BE2C (cell line): ENCODE measurements around the gene PHF20.
"Not testable (repeated sequence)": the region's sequence is repeated elsewhere in the genome, so short reads cannot be mapped to it uniquely, and the experiment has no call there.

Experiments
- DNase-seq: peaks from one replicate; pipeline ENCODE4 v3.0.0-alpha.2; 2020
- H3K27me3 ChIP-seq: fragments of 250-450 bp; sonication (Bioruptor Pico); 2 replicates; pipeline ENCODE4 v1.5.1; 2020; ENCODE audit warnings: mild to moderate bottlenecking
- H3K36me3 ChIP-seq: fragments of 250-450 bp; sonication (Bioruptor Pico); 2 replicates; pipeline ENCODE4 v1.5.1; 2020; ENCODE audit warnings: mild to moderate bottlenecking
- H3K4me1 ChIP-seq: fragments of 250-450 bp; sonication (Bioruptor Pico); 2 replicates; pipeline ENCODE4 v1.5.1; 2020
- H3K4me3 ChIP-seq: 2 replicates; pipeline ENCODE4 v1.5.1; 2011; ENCODE audit warnings: low read depth, low read length
- H3K9me3 ChIP-seq: fragments of 250-450 bp; sonication (Bioruptor Pico); 2 replicates; pipeline ENCODE4 v1.5.1; 2020
- CTCF ChIP-seq: IDR thresholded peaks from 2 replicates; pipeline ENCODE4 v1.5.1; 2012; ENCODE audit warnings: mild to moderate bottlenecking, low read depth, low read length

The PHF20 gene

GRCh38 chr20:35888657-35889056 lies 116.8 kb downstream of the PHF20 start:
- no peak for TF ChIP-seq CTCF
- H3K27me3 ChIP-seq: no peaks in the 10 kb centered on the region
- no peak overlapping the region for H3K4me3 ChIP-seq
- H3K36me3 ChIP-seq: peaks cover 4% of the 10 kb centered on the region
- no peaks in the 10 kb centered on the region for H3K9me3 ChIP-seq
- peaks cover 29% of the 10 kb centered on the region for H3K4me1 ChIP-seq
- no peak for DNase-seq

GRCh38 chr20:35891375-35891774 lies 119.6 kb downstream of the PHF20 start:
- no peaks in the 10 kb centered on the region for H3K27me3 ChIP-seq
- DNase-seq: no peak
- peaks cover 8% of the 10 kb centered on the region for H3K4me1 ChIP-seq
- H3K36me3 ChIP-seq: peaks cover 4% of the 10 kb centered on the region
- H3K9me3 ChIP-seq: no peaks in the 10 kb centered on the region
- no peak overlapping the region for H3K4me3 ChIP-seq
- TF ChIP-seq CTCF: no peak

GRCh38 chr20:35892871-35893270 lies 121.1 kb downstream of the PHF20 start:
- TF ChIP-seq CTCF: no peak
- H3K9me3 ChIP-seq: no peaks in the 10 kb centered on the region

GRCh38 chr20:35893942-35894341 lies 122.1 kb downstream of the PHF20 start:
- Histone ChIP-seq H3K4me3 (no peak overlapping the region), H3K27me3 (no peaks in the 10 kb centered on the region), H3K4me1 (no peaks in the 10 kb centered on the region), H3K36me3 (peaks cover 4% of the 10 kb centered on the region; the same call in 1 of the 2 replicates), H3K9me3 (no peaks in the 10 kb centered on the region)
- DNase-seq: no peak
- TF ChIP-seq CTCF: no peak

More at GRCh38 chr20:35892871-35893270, 121.1 kb downstream of the PHF20 start:
- Histone ChIP-seq H3K36me3 (peaks cover 4% of the 10 kb centered on the region; the same call in 1 of the 2 replicates), H3K4me3 (no peak overlapping the region), H3K4me1 (no peaks in the 10 kb centered on the region), H3K27me3 (no peaks in the 10 kb centered on the region)
- no peak for DNase-seq

- H3K4me3 ChIP-seq, DNase-seq, H3K9me3 ChIP-seq, H3K36me3 ChIP-seq, H3K4me1 ChIP-seq, H3K27me3 ChIP-seq: not testable (repeated sequence)
Observed at GRCh38 chr20:35895516-35895915, 123.7 kb downstream of the PHF20 start.

GRCh38 chr20:35899064-35899463 lies 127.2 kb downstream of the PHF20 start:
- Histone ChIP-seq H3K4me1 (no peaks in the 10 kb centered on the region), H3K36me3 (0 out of 2 replicates have a peak, but pooled peaks cover 5% of the 10 kb centered on the region), H3K9me3 (no peaks in the 10 kb centered on the region), H3K27me3 (no peaks in the 10 kb centered on the region), H3K4me3 (no peak overlapping the region)
- no peak for DNase-seq
- TF ChIP-seq CTCF: no peak

- not testable (repeated sequence) for H3K4me1 ChIP-seq, H3K27me3 ChIP-seq, DNase-seq, H3K9me3 ChIP-seq, H3K4me3 ChIP-seq, H3K36me3 ChIP-seq
Observed at GRCh38 chr20:35901230-35901629, 129.4 kb downstream of the PHF20 start.
